UCSD-AML1 (cell line): ENCODE measurements around the gene CPN1.
A peak's percentile ranks its signal among the peaks of the same experiment; 100 is the strongest.
"Not testable (repeated sequence)": the region's sequence is repeated elsewhere in the genome, so short reads cannot be mapped to it uniquely, and the experiment has no call there.

Experiments used
- DNase-seq: peaks from one replicate; lab custom pipeline; 2025; ENCODE audit not compliant: unreplicated experiment; lab: John Stamatoyannopoulos, UW

The CPN1 gene

DNA sequence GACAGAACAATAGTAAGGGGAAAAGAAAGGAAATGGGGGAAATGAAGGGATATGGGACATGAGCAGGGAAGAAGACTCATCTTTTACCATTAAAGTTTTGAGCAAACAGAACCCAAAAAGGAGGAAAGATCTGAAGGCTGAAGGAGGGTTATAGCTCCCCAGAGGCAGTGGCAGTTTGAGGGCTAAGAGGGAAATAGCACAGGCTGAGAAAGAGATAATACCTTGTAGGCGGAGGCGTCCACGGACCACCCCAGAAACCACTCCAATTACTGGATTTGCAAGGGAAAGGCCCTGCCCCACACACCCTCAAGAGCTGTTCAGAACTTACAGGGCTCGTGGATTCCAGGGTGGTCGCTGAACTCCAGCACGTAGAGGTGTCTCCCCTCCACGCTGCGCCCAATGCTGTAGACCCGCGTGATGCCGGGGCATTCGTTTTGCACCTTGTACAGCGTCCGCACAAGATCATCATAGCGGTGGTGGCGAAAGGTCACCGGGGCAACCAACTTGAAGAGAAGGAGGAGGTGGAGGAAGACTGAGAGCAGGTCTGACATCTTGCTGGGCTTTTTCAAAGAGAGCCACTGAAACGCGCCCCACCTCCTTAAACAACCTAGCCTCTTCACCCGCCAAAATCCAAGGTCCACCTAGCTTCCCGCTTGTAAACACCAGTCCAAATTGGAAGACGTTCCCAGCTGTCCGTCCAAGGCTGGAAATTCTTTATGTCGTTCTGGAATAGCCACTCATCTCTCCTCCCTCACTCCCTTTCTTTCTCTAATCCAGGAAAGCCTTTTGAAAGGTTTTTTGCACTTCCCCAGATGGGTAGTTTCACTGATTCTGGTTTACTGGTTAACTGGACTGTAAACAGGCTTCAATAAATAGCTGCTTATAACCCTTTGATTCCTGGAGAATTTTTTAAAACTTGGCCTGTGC is at the start of gene CPN1:
Gene CPN1, minus strand, starts transcription at position 795 of the 927 bp plus-strand sequence. Its CDS starts 244 bp downstream, at position 551.
- DNase-seq, result no peak

DNA sequence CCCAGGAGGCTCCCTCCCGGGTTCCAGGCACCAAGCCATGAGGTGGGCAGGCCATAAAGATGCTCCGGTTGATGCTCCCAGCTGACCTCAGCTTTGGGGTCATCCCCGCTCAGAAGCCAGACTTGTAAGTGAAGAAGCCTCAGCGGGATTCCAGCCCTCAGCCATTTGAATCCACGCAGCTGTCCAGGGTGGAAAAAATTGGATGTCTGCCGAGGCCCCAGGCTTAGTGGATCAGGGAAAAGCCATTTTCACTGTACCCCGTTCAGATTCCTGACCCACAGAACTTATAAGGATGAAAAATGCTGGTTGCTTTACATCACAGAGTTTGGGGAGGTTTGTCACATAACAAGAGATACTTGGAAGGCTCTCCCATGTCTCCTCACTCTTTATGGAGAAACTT is 49.2 kb upstream of the CPN1 start:
- no peak for DNase-seq

- DNase-seq, result peak; percentile 65
Observed at GRCh38 chr10:100129424-100129823, 47.8 kb upstream of the CPN1 start.

DNA sequence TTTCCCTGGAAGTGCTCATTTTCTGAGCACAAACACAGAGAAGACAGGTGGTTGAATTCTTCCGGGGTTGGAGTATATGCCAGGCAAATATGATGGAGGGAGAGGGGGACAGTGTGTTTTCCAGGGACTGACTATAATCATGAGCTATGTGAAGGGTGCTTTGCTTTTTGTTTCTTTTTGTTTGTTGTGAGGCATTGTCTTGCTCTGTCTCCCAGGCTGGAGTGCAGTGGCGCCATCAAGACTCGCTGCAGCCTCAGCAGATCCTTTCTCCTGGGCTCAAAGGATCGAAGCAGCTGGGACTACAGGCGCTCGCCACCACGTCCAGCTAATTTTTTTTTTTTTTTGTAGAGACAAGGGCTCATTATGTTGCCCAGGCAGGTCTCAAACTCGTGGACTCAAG is 47.3 kb upstream of the CPN1 start:
- no peak for DNase-seq

- not testable (repeated sequence) for DNase-seq
Observed at GRCh38 chr10:100125335-100125734, 43.7 kb upstream of the CPN1 start.

- DNase-seq, result no peak
Observed at GRCh38 chr10:100124097-100124496, 42.4 kb upstream of the CPN1 start.

DNA sequence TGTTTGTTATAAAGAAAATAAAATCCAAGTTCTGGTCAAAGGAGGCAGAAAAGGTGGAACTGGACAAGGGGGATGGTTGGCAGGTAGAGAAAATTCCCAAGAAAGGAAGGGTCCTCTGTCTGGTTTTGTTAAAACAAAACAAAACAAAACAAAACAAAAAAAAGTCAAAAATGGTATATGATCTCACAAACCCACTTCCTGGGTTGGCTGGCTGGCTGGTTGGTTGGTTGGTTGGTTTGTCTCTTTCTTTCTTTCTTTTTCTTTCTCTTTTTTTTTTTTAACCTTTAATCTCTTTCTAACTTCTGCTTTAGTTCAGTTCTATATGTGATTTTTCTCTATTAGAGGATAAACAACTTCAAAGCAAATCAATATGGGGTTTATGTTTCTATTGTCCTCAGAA is 41.1 kb upstream of the CPN1 start:
- DNase-seq, result no peak

GRCh38 chr10:100120550-100120949 is 38.9 kb upstream of the CPN1 start:
- no peak for DNase-seq

DNA sequence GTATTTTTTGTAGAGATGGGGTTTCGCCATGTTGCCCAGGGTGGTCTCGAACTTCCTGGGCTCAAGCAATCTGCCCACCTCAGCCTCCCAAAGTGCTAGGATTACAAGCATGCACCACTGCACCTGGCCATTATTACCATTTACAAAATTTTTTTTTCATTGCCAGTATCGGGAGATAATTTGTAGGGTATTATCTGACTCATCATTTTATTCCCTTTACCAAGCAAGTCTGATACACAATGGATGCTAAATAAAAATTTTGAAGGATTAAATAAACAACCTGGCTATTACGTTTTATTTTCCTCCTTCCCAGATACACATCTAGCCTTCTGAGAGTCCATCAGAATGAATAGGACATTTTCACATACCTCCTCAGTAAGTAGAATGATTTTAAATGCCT is 38.1 kb upstream of the CPN1 start:
- no peak for DNase-seq

- DNase-seq, result no peak
Observed at GRCh38 chr10:100114976-100115770, 33.5 kb upstream of the CPN1 start.

- no peak for DNase-seq
Observed at GRCh38 chr10:100114460-100114859, 32.8 kb upstream of the CPN1 start.

DNA sequence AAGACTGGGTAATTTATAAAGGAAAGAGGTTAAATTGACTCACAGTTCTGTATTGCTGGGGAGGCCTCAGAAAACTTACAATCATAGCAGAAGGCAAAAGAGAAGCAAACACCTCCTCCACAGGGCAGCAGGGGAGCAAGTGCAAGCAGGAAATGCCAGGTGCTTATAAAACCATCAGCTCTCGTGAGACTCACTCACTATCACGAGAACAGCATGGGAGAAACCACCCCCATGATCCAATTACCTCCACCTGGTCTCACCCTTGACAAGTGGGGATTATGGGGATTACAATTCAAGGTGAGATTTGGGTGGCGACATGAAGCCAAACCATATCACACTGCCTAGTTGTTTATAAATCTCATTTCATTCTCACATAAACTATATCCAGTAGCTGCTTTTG is 28.0 kb upstream of the CPN1 start:
- DNase-seq, result no peak

DNA sequence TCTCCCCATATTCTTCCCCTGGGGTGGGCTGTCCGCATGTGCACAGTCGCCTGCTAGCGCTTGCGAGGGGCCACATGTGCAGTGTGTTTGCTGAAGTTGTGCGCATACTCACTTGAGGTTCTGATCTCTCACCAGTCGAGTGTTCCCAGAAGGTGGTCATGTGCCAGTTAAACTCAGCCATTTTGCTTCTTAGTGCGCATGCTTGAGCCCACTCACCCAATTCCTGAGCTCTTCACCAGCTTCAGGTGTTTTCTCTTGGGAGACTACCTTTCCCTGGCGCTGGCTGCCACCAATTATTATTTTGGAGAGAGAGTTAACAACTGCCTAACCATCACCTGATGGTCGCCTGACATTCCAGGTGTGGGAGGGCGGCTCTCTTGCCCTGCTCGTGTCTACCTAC is 25.2 kb upstream of the CPN1 start:
- no peak for DNase-seq

- DNase-seq, result no peak
Observed at GRCh38 chr10:100104300-100104699, 22.6 kb upstream of the CPN1 start.

DNA sequence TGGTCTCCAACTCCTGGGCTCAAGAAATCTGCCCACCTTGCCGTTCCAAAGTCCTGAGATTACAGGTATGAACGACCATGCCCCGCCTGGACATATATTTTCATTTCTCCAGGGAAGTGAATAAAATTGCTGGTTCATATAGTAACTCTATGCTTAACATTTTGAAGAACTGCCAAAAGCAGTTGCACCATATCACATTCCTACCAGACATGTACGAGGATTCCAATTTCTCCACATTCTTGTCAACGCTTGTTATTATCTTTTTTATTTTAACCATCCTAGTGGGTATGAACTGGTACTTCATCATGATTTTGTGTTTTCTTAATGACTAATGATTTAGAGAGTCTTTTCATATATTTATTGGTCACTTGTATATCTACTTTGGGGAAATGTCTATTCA is 21.9 kb upstream of the CPN1 start:
- no peak for DNase-seq

DNA sequence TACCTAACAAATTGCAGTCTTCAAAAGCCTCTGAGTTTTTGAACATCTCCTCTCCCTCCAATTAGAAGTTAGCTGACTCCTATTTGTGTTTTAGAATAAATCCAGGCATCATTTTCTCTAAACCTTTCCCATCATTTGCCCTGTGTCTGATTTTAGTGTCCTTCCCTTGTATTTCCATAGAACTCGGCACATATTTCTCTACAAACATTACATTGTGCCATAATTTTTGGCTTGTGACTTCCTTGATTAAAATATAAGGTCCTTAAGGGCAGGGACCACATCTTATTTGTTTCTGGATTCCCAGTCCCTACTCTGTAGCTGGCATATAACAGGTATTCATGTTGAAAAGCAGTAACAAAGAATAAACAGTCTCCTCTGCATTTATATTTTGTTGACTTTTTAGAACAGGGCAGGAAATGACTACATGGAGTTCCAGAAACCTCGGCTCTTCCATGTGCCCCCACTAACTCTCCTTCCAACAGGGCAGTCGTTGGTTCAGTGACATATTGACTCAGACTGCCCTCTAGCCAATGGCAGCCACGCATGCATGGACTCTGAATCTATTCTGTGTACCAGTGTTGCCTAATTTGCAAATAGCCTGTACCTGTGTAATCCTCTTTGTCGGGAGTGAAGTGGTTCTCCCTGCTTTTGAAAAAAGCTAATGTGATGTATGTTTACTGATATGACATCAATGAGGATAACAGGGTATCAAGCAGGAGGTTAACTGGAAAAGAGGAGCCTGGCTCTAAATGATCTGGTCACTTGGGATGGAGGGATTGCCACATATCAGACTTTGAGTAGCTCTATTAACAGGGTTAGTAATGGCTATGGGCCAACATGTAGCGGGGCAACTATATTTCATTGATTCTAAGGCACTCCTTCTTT is 19.8 kb upstream of the CPN1 start:
- DNase-seq, result no peak

- peak; percentile 30 for DNase-seq
Observed at GRCh38 chr10:100100651-100101184, 19.0 kb upstream of the CPN1 start.

- DNase-seq, result no peak
Observed at GRCh38 chr10:100089241-100089640, 7.6 kb upstream of the CPN1 start.

- DNase-seq, result not testable (repeated sequence)
Observed at GRCh38 chr10:100086708-100087107, 5.0 kb upstream of the CPN1 start.

DNA sequence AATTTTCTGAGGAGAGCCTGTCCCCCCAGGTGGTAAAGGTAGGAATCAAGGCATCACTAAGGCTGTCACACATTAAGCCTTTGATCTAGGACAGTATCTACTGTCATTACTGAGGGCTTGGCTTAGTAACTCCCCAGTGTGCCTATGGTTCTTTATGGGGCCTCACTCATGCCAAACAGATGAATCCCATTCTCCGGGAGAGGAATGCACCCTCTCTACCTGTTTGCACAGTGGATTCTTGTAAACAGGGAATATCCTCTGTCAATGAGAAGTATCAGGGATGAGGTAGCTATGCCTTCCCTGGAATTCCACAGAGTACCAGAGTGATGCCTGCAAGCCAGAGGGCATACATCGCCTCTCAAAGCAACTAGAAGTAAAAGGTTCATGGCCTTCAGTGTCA is 3.9 kb upstream of the CPN1 start:
- no peak for DNase-seq

GRCh38 chr10:100083623-100084022 is 2.0 kb upstream of the CPN1 start:
- no peak for DNase-seq
